ENCODE measurements around the gene TRIM63. TPM values are rescaled to one million over a fixed set of nuclear protein-coding genes. Genes with fewer than 3 reads are reported as not detected.

The TRIM63 gene
- total RNA-seq, 1 donor from 2014 or later = 1.7 TPM

- Mint-ChIP-seq H3K4me1 (ENCODE audit: unreplicated experiment) (peaks cover 8% of the 10 kb centered on the region), H3K36me3 (no peaks in the 10 kb centered on the region), H3K27ac (peak overlapping the region; percentile 82), H3K4me3 (peak overlapping the region; percentile 87), H3K27me3 (peaks cover 73% of the 10 kb centered on the region), H3K9me3 (no peaks in the 10 kb centered on the region)
- no peak for TF ChIP-seq CTCF (conservative IDR thresholded peaks at IDR 0.05)
- DNase-seq (ENCODE audit: extremely low spot score, unreplicated experiment) = no peak
These were observed 22.3 kb downstream of the TRIM63 start for GRCh38 chr1:26044971-26045721.

GRCh38 chr1:26044414-26044813 lies 23.0 kb downstream of the TRIM63 start:
- no peak for DNase-seq (ENCODE audit: extremely low spot score, unreplicated experiment)
- H3K27ac Mint-ChIP-seq = peak overlapping the region; percentile 82
- TF ChIP-seq CTCF (conservative IDR thresholded peaks at IDR 0.05) = no peak
- H3K4me3 Mint-ChIP-seq = peak overlapping the region; percentile 87
- peaks cover 67% of the 10 kb centered on the region for H3K27me3 Mint-ChIP-seq
- no peaks in the 10 kb centered on the region for H3K9me3 Mint-ChIP-seq
- peaks cover 4% of the 10 kb centered on the region for H3K4me1 Mint-ChIP-seq (ENCODE audit: unreplicated experiment)
- no peaks in the 10 kb centered on the region for H3K36me3 Mint-ChIP-seq

GRCh38 chr1:26043765-26044164 lies 23.7 kb downstream of the TRIM63 start:
- peaks cover 4% of the 10 kb centered on the region for H3K4me1 Mint-ChIP-seq (ENCODE audit: unreplicated experiment)
- peak overlapping the region; percentile 65 for H3K4me3 Mint-ChIP-seq
- peak overlapping the region; percentile 58 for H3K27ac Mint-ChIP-seq
- no peaks in the 10 kb centered on the region for H3K36me3 Mint-ChIP-seq
- TF ChIP-seq CTCF (conservative IDR thresholded peaks at IDR 0.05) = no peak
- DNase-seq (ENCODE audit: extremely low spot score, unreplicated experiment) = no peak
- H3K27me3 Mint-ChIP-seq = peaks cover 61% of the 10 kb centered on the region
- no peaks in the 10 kb centered on the region for H3K9me3 Mint-ChIP-seq

- peaks cover 44% of the 10 kb centered on the region for H3K27me3 Mint-ChIP-seq
- no peaks in the 10 kb centered on the region for H3K9me3 Mint-ChIP-seq
- no peak for TF ChIP-seq CTCF (conservative IDR thresholded peaks at IDR 0.05)
- no peak overlapping the region for H3K4me3 Mint-ChIP-seq
- H3K27ac Mint-ChIP-seq = no peak overlapping the region
- no peaks in the 10 kb centered on the region for H3K36me3 Mint-ChIP-seq
- no peak for DNase-seq (ENCODE audit: extremely low spot score, unreplicated experiment)
- peaks cover 4% of the 10 kb centered on the region for H3K4me1 Mint-ChIP-seq (ENCODE audit: unreplicated experiment)
These were observed 25.5 kb downstream of the TRIM63 start for GRCh38 chr1:26041978-26042377.

- DNase-seq (ENCODE audit: extremely low spot score, unreplicated experiment) = no peak
- H3K36me3 Mint-ChIP-seq = no peaks in the 10 kb centered on the region
- peaks cover 4% of the 10 kb centered on the region for H3K4me1 Mint-ChIP-seq (ENCODE audit: unreplicated experiment)
- peaks cover 38% of the 10 kb centered on the region for H3K27me3 Mint-ChIP-seq
- H3K27ac Mint-ChIP-seq = no peak overlapping the region
- TF ChIP-seq CTCF (conservative IDR thresholded peaks at IDR 0.05) = no peak
- H3K9me3 Mint-ChIP-seq = no peaks in the 10 kb centered on the region
- no peak overlapping the region for H3K4me3 Mint-ChIP-seq
These were observed 26.0 kb downstream of the TRIM63 start for GRCh38 chr1:26041401-26041800.
